A673 (cell line): ENCODE measurements around the gene KDM4B. TPM values are rescaled to one million over a fixed set of nuclear protein-coding genes. Genes with fewer than 3 reads are reported as not detected.

Experiments used
- BruUV-seq: library from RNA; stranded (reverse); fragments of 400-500 nt; replicated peaks from 2 replicates; lab custom pipeline; 2021; lab: Mats Ljungman, UMichigan
- CTCF ChIA-PET: fragments of 300-600 bp; sonication (Branson Sonifier 250); formaldehyde crosslinking; loops from one replicate; lab custom pipeline; 2022; ENCODE audit warnings: antibody characterized with exemption; lab: Charles Lee
- POLR2A ChIA-PET: fragments of 300-600 bp; sonication (Branson Sonifier 250); formaldehyde crosslinking; loops from one replicate; lab custom pipeline; 2022; ENCODE audit warnings: antibody characterized with exemption; ENCODE audit not compliant: low non-redundant PET; lab: Charles Lee
- DNase-seq: peaks from one replicate; pipeline ENCODE4 v3.0.0-alpha.2; 2015; ENCODE audit warnings: low spot score
- H3K27ac ChIP-seq: fragments of 200-600 bp; sonication (generic); 2 replicates; pipeline ENCODE4 v1.5.1; 2016; ENCODE audit warnings: mixed run types, low read depth, mild to moderate bottlenecking, mixed read lengths, antibody characterized with exemption, low read length; ENCODE audit not compliant: poor library complexity, severe bottlenecking
- H3K27me3 ChIP-seq: fragments of 200-600 bp; sonication (generic); replicated peaks from 2 replicates; pipeline ENCODE4 v1.6.1; 2017; ENCODE audit warnings: mixed run types, low read depth, mild to moderate bottlenecking, mixed read lengths, antibody characterized with exemption, low read length; ENCODE audit not compliant: insufficient read depth, poor library complexity
- H3K36me3 ChIP-seq: fragments of 200-600 bp; sonication (generic); 2 replicates; pipeline ENCODE4 v1.6.1; 2016; ENCODE audit warnings: mixed run types, mild to moderate bottlenecking, mixed read lengths, antibody characterized with exemption, low read length; ENCODE audit not compliant: insufficient read depth, poor library complexity, severe bottlenecking
- H3K4me1 ChIP-seq: fragments of 200-600 bp; sonication (generic); 2 replicates; pipeline ENCODE4 v1.6.1; 2017; ENCODE audit warnings: mixed run types, mild to moderate bottlenecking, mixed read lengths, antibody characterized with exemption, low read length; ENCODE audit not compliant: insufficient read depth, poor library complexity, severe bottlenecking
- H3K4me3 ChIP-seq: fragments of 200-600 bp; sonication (generic); 2 replicates; pipeline ENCODE4 v1.5.1; 2016; ENCODE audit warnings: low read depth, mixed run types, mild to moderate bottlenecking, mixed read lengths, low read length; ENCODE audit not compliant: poor library complexity, severe bottlenecking
- H3K9me3 ChIP-seq: fragments of 200-600 bp; sonication (generic); 2 replicates; pipeline ENCODE4 v1.6.1; 2016; ENCODE audit warnings: mixed run types, low read depth, mild to moderate bottlenecking, mixed read lengths, antibody characterized with exemption, low read length; ENCODE audit not compliant: poor library complexity, severe bottlenecking
- EZH2 ChIP-seq: fragments of 200-600 bp; sonication (generic); IDR thresholded peaks from 2 replicates; pipeline ENCODE4 v1.6.1; 2017; ENCODE audit warnings: borderline replicate concordance, low read depth, mild to moderate bottlenecking, mixed read lengths, antibody characterized with exemption, low read length; ENCODE audit not compliant: poor library complexity, severe bottlenecking
- intact Hi-C: fragments of 100-400 bp; cut with micrococcal nuclease; formaldehyde crosslinking; loops from one replicate; pipeline ENCODE4 v1.10.0; 2022; ENCODE audit not compliant: unreplicated experiment
- total RNA-seq: library from RNA; stranded (reverse); gene quantifications from 2 replicates; pipeline ENCODE4 v1.2.3, GENCODE V29; 2021
- TF ChIP-seq, protein P1 (sequence below): fragments of 300-800, 200-600 bp; sonication (generic); conservative IDR thresholded peaks from 2 replicates; pipeline ENCODE4 v1.5.1; 2017; ENCODE audit warnings: low read depth, mild to moderate bottlenecking, antibody characterized with exemption, low read length, moderate library complexity, mixed read lengths

The KDM4B gene
- total RNA-seq, 1 experiment from 2014 or later: 30.0 TPM

DNA sequence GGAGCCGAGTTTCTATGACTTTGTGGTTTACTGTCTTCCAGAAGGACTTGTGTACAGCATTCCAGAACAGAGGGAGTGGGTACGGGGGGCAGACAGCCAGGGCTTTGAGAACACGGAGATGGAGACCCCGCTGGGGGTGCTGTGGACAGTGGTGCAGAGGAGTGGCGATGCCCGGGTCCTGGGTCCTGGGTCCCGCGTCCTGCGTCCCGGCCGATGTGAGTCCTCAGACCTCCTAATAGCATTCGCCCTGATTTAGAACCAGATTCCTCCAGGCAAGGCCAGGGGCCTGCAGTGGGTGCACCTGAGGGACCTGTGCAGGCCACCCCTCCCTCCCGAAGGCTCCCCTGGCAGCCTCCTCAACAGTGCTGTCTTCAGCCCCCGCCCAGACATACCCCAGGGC, 97.9 kb downstream of the KDM4B start:
- H3K9me3 ChIP-seq: peaks cover 8% of the 10 kb centered on the region
- H3K4me3 ChIP-seq: no peak overlapping the region
- ChIA-PET CTCF (interaction anchor here (0.6 kb wide), 1 partner anchor 122 kb away, joined by 6 read pairs; no protein-coding TSS in a partner anchor), POLR2A (no interaction called here)
- H3K27ac ChIP-seq: no peak overlapping the region
- no TSS peak for BruUV-seq
- no peak for DNase-seq
- intact Hi-C loops: no loop called here
- H3K27me3 ChIP-seq: no peaks in the 10 kb centered on the region
- TF ChIP-seq, protein P1, sequence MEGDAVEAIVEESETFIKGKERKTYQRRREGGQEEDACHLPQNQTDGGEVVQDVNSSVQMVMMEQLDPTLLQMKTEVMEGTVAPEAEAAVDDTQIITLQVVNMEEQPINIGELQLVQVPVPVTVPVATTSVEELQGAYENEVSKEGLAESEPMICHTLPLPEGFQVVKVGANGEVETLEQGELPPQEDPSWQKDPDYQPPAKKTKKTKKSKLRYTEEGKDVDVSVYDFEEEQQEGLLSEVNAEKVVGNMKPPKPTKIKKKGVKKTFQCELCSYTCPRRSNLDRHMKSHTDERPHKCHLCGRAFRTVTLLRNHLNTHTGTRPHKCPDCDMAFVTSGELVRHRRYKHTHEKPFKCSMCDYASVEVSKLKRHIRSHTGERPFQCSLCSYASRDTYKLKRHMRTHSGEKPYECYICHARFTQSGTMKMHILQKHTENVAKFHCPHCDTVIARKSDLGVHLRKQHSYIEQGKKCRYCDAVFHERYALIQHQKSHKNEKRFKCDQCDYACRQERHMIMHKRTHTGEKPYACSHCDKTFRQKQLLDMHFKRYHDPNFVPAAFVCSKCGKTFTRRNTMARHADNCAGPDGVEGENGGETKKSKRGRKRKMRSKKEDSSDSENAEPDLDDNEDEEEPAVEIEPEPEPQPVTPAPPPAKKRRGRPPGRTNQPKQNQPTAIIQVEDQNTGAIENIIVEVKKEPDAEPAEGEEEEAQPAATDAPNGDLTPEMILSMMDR: no peak
- no peak for TF ChIP-seq EZH2
- H3K36me3 ChIP-seq: no peaks in the 10 kb centered on the region
- H3K4me1 ChIP-seq: no peaks in the 10 kb centered on the region

DNA sequence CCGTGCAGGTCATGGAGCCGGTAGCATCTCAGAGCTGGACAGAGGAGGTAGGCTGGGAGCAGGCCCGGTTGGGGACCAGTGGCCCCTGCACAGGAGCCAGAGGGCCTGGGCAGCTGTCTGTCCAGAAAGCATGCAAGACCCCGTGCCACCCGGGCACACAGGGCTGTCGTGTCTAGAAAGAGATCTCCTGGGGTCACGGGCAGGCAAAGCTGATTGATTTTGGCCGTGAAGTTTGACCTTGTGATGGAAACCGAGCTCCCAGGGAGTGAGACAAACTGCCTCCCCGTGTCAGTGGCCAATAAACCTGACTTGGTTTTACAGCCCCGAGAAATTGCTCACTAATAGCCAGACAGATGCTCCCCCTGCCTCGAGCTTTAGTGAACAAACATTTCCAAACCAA, 98.8 kb downstream of the KDM4B start:
- Histone ChIP-seq H3K27me3 (no peaks in the 10 kb centered on the region), H3K27ac (no peak overlapping the region), H3K4me3 (no peak overlapping the region), H3K4me1 (no peaks in the 10 kb centered on the region), H3K9me3 (peaks cover 3% of the 10 kb centered on the region), H3K36me3 (no peaks in the 10 kb centered on the region)
- CTCF ChIA-PET: interaction anchor here (0.6 kb wide), 1 partner anchor 123 kb away, joined by 6 read pairs; no protein-coding TSS in a partner anchor
- intact Hi-C loops: no loop called here
- no TSS peak for BruUV-seq
- TF ChIP-seq, protein P1: no peak
- no peak for TF ChIP-seq EZH2
- POLR2A ChIA-PET: no interaction called here
- no peak for DNase-seq

DNA sequence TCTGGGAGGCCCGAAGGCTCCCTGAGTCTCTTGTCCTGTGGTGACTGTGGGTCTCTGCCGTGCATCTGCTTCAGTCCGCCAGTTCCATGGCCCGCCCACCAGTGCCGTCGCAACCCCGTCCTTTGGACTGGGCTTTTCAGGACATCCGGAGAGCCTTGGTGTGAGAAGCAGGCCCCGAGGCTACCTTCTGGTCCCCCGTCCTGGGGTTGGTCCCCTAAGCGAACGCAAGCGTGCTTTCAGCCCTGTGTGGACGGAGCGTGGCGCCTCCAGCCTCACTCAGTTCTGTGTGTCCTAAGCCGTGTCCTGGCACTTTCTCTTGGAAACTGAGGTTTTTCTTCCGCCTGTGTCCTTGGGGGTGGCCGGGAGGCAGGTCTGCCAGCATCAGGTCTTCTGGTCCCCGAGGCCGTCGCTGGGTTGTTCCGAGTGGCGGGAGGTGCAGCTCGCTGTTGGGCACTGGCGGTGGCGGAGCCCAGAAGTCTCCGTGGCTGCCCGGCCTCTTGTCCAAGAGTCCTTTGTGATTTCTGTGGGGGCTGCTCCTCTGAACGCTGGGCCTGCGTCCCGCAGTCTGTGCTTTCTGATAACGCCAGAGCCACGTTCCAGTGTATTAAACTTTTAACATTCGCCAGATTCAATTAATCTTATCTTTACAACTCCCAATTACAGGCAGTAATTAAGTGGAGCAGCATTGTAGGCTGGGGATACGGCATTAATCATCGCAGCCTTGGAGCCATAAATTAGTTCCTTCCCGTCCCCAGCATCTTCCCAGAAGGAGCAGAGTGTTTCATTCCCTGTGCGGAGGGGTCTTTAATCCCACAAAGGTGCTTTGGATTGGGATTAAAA, 99.5 kb downstream of the KDM4B start:
- intact Hi-C loops: no loop called here
- H3K27ac ChIP-seq: no peak overlapping the region
- no TSS peak for BruUV-seq
- H3K36me3 ChIP-seq: no peaks in the 10 kb centered on the region
- DNase-seq: no peak
- H3K4me3 ChIP-seq: no peak overlapping the region
- ChIA-PET CTCF (no interaction called here), POLR2A (no interaction called here)
- H3K27me3 ChIP-seq: no peaks in the 10 kb centered on the region
- TF ChIP-seq EZH2: no peak
- H3K9me3 ChIP-seq: no peaks in the 10 kb centered on the region
- peaks cover 2% of the 10 kb centered on the region for H3K4me1 ChIP-seq
